ENCODE results near the gene ATL1. TPM values are rescaled to one million over a fixed set of nuclear protein-coding genes. Genes with fewer than 3 reads are reported as not detected.

Gene ATL1
- total and polyA plus RNA-seq, 2 of the 4 experiments (the other 2 are of a cell fraction): 6.0 to 12.2 TPM

- H3K27ac ChIP-seq (ENCODE audit: insufficient read depth, low read length): peak overlapping the region; percentile 81
- CTCF ChIA-PET: interaction anchor here (1.7 kb wide), 1 partner anchor 18 kb away, joined by 4 read pairs; no protein-coding TSS in a partner anchor
- no TSS peak for BruUV-seq (replicated peaks)
Observed at GRCh38 chr14:50560931-50561285, 963 bp downstream of the ATL1 start.

More at GRCh38 chr14:50560931-50561285, 963 bp downstream of the ATL1 start:
- peak overlapping the region; percentile 62 for H3K14ac ChIP-seq (replicated peaks; ENCODE audit: low read depth, low read length)
- H3K4me3 ChIP-seq (ENCODE audit: insufficient read depth, low read depth, low read length): peak overlapping the region; percentile 92
- POLR2A ChIA-PET (ENCODE audit: unreplicated experiment): no interaction called here
- in situ Hi-C loops (cut with MboI; ENCODE audit: low sequenced_read_pairs): no loop called here
- H3K18ac ChIP-seq (ENCODE audit: low read depth, low read length): peak overlapping the region; percentile 69
- peak overlapping the region; percentile 76 for H4K5ac ChIP-seq (ENCODE audit: low read depth, low read length)
- H3K27me3 ChIP-seq (ENCODE audit: control insufficient read depth, insufficient read depth, low read length): no peaks in the 10 kb centered on the region
- ATAC-seq (ENCODE audit: low read depth): peak; percentile 79
- H3K9ac ChIP-seq (ENCODE audit: low read depth, low read length): peak overlapping the region; percentile 87
- H3K36me3 ChIP-seq (ENCODE audit: control insufficient read depth, insufficient read depth, low read length): no peaks in the 10 kb centered on the region
- 0 out of 2 replicates have a peak overlapping the region, but pooled peaks have one; percentile 15 for H2AK5ac ChIP-seq (ENCODE audit: low read depth, low read length)
- peak overlapping the region; percentile 22; the same call in 1 of the 2 replicates for H2BK120ac ChIP-seq (ENCODE audit: low read depth, low read length)
- H3K9me1 ChIP-seq (ENCODE audit: insufficient read depth, low read length): no peaks in the 10 kb centered on the region
- peak overlapping the region; percentile 71 to 85; a peak in 3 of 4 replicates for H4K8ac ChIP-seq (ENCODE audit: low read depth in 2 of 2, low read length in 2 of 2)
- no peaks in the 10 kb centered on the region for H3K4me1 ChIP-seq (ENCODE audit: control insufficient read depth, insufficient read depth, low read length)
- H3K23ac ChIP-seq (ENCODE audit: low read depth, low read length): peak overlapping the region; percentile 89
- H3K9me3 ChIP-seq (ENCODE audit: control insufficient read depth, insufficient read depth, low read length): no peaks in the 10 kb centered on the region
- no peak overlapping the region; the same call in 1 of the 2 replicates for H2BK20ac ChIP-seq (ENCODE audit: low read depth, low read length)
- peak overlapping the region; percentile 88 for H3K4me2 ChIP-seq (ENCODE audit: low read depth, low read length)
- intact Hi-C loops (cut with micrococcal nuclease): no loop called here
- DNase-seq: peak; percentile 71
- H4K20me1 ChIP-seq (ENCODE audit: insufficient read depth, low read length): no peaks in the 10 kb centered on the region
- H3K56ac ChIP-seq (ENCODE audit: extremely low read depth, insufficient read depth, low read length): peak overlapping the region; percentile 77; the same call in 1 of the 2 replicates
- peak overlapping the region; percentile 83 for H2BK5ac ChIP-seq (ENCODE audit: low read depth, low read length, poor library complexity, severe bottlenecking)
- peak overlapping the region; percentile 90 for H2AFZ ChIP-seq (replicated peaks; ENCODE audit: low read length, poor library complexity)
- peak overlapping the region; percentile 70; the same call in 1 of the 3 replicates for H2BK15ac ChIP-seq (ENCODE audit: low read depth, low read length)
- peak overlapping the region; percentile 55 for H3K4ac ChIP-seq (ENCODE audit: low read depth, low read length)
- 0% methylated on average over 2 of the region's 21 CpGs; no CpG with 5 or more reads in 1 of the 2 experiments for WGBS, 2 experiments (ENCODE audit: extremely low coverage in 2 of 2, insufficient read length in 1 of 2)
- H3K79me1 ChIP-seq (ENCODE audit: low read depth in 1 of 2, low read length in 2 of 2): peaks cover 2 to 7% of the 10 kb centered on the region in 2 experiments; a peak in 1 of 4 replicates
- peak overlapping the region; percentile 60 for H4K91ac ChIP-seq (ENCODE audit: insufficient read depth, low read depth, low read length)
- dilution Hi-C loops (cut with HindIII; ENCODE audit: low sequenced_read_pairs, unreplicated experiment): no loop called here
- peak overlapping the region; percentile 89 for H2AK9ac ChIP-seq (replicated peaks; ENCODE audit: low read depth, low read length, poor library complexity)
- TF ChIP-seq POLR2A (IDR thresholded peaks at IDR 0.05; ENCODE audit: low read depth, low read length) (0 out of 2 replicates have a peak, but pooled peaks have one; percentile 13), ELK1 (IDR thresholded peaks at IDR 0.05; ENCODE audit: borderline replicate concordance, low read depth, low read length) (no peak), FOS (IDR thresholded peaks at IDR 0.05; ENCODE audit: low read depth, low read length) (no peak), SMC3 (IDR thresholded peaks at IDR 0.05; ENCODE audit: low read depth, low read length) (no peak), MXI1 (IDR thresholded peaks at IDR 0.05; ENCODE audit: borderline replicate concordance, low read depth, low read length) (0 out of 2 replicates have a peak, but pooled peaks have one; percentile 7)

All from IMR-90 (cell line).